Measurements from ENCODE around the gene PCBP1.
"Not testable (repeated sequence)": the region's sequence is repeated elsewhere in the genome, so short reads cannot be mapped to it uniquely, and the experiment has no call there.

PCBP1 gene

DNA sequence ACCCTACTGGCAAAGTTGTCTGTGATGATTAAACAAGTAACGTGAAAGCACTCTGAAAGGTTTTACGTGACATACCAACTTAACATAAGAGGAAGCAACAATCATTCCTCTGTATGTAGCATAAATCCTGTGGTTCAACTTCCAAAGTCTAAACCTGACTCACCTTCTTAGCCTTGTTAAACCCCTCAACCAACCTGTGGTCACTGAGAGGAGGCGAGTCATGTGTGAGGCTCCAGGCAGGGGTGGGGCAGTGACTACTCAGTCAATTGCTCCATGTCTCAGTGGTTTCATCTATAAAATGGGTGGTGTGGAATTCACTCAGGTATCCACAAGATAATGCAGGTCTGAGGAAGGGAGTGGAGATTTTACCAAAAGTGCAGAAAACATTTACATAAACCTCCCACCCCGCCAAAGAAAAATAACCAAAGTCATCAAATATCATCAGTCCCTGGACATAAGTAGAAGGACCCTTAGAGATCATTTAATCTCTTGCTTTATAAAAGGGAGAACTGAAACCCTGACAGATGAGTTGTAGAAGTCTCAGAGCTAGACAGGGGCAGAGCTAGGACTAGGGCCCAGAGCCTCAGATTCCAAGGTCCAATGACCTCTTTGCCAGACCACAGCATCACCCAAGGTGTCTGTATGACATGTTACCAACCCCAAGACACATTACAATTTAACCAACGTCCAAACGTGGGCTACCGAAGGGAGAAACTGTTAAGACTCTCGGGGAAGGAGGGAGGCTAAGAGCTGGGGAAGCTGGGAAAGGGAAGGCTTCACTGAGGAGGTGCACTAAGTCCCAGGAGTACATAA lies 3.7 kb upstream of the PCBP1 start:
- no peak for DNase-seq

DNA sequence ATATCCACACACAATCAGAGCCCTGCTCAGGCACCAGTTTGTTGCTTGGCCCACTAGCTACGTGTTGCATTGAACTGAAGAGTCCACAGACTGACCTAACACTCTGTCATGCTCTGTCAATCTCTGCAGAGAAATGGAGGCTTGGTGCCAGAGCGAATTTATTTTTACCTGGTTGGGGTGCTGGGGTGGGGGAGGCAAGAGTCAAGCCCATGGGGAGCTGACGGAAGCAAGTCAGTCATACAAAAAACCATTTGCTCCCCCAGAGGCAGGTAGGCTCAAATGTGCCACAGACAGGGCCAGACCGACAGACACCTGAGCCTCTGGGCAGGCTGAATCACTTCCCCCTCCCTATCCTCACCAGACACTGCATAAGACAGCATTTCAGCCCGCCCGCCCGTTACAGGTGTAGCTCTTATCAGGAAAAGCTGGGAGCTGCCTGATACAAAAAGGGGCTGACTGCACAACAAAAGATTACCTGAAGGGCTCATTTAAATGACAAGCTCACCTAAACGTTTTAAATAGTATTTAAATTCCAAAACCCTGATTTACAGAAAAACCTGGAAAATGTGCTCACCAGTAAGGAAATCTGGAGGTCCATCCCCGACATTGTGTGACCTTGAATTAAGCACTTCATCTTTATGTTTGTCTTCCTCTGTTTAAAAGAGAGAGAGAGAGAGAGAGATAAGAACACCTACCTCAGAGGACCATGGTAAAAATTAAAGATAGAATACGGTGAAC lies 2.1 kb upstream of the PCBP1 start:
- DNase-seq = no peak

GRCh38 chr2:70085711-70086277 lies 1.5 kb upstream of the PCBP1 start:
- DNase-seq = no peak

- peak; percentile 79 for DNase-seq
Observed at GRCh38 chr2:70086278-70086837, 919 bp upstream of the PCBP1 start.

DNA sequence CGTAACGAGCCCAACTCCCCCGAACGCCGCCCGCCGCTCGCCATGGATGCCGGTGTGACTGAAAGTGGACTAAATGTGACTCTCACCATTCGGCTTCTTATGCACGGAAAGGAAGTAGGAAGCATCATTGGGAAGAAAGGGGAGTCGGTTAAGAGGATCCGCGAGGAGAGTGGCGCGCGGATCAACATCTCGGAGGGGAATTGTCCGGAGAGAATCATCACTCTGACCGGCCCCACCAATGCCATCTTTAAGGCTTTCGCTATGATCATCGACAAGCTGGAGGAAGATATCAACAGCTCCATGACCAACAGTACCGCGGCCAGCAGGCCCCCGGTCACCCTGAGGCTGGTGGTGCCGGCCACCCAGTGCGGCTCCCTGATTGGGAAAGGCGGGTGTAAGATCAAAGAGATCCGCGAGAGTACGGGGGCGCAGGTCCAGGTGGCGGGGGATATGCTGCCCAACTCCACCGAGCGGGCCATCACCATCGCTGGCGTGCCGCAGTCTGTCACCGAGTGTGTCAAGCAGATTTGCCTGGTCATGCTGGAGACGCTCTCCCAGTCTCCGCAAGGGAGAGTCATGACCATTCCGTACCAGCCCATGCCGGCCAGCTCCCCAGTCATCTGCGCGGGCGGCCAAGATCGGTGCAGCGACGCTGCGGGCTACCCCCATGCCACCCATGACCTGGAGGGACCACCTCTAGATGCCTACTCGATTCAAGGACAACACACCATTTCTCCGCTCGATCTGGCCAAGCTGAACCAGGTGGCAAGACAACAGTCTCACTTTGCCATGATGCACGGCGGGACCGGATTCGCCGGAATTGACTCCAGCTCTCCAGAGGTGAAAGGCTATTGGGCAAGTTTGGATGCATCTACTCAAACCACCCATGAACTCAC lies 673 bp downstream of the PCBP1 start:
- DNase-seq = no peak

GRCh38 chr2:70088598-70089219 lies 1.4 kb downstream of the PCBP1 start:
- no peak for DNase-seq

- no peak for DNase-seq
Observed at GRCh38 chr2:70089220-70089982, 2.1 kb downstream of the PCBP1 start.

DNA sequence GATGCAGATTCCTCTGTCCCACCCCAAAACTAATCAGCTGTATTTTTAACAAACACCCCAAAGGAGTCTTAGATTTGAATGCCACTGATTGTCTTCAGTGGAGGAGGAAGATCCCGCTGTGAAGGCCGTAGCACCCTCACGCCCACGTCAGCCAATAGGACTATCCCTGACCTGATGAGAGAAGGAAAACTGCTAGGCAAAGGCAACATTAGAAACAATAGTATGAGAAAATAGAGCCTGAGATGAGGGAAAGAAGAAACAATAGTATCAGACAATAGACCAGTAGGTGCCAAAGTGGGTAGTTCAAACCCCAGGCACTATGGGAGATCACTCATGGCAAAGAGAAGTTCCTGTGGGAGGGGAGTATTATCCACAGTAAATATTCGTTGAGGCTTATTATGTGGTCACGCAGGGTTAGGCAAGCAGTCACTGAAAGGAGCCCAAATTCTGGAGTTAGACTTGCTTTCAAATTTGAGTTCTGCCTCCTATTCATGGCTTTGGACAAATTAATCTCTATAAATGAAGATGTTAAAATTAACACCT lies 2.8 kb downstream of the PCBP1 start:
- no peak for DNase-seq

DNA sequence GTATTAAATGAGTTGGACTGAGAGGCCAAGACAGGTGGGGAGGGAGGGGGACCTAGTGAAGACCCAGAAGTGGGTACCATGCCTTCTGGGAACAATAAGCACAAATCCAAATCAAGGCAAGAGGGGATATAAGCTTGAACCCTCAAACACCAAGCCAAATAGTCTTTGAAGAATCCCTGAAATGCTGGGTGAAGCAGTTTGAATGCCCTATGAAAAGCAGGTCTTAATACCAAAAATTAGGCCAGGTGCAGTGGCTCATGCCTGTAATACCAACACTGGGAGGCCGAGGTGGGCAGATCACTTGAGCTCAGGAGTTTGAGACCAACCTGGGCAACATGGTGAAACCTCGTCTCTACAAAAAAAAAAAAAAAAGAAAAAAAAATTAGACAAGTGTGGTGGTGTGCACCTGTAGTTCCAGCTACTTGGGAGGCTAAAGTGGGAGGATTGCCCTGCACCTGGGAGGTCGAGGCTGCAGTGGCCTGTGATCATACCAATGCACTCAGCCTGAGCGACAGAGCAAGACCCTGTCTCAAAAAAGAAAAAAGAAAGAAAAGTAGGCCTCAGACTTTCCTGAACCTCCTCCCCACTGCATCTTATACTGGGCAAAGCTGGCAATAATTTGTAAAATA lies 3.5 kb downstream of the PCBP1 start:
- no peak for DNase-seq

- no peak for DNase-seq
Observed at GRCh38 chr2:70091364-70091763, 4.1 kb downstream of the PCBP1 start.

- no peak for DNase-seq
Observed at GRCh38 chr2:70091816-70092215, 4.5 kb downstream of the PCBP1 start.

- DNase-seq = not testable (repeated sequence)
Observed at GRCh38 chr2:70092576-70093243, 5.4 kb downstream of the PCBP1 start.

- no peak for DNase-seq
Observed at GRCh38 chr2:70094171-70094977, 7.1 kb downstream of the PCBP1 start.

DNA sequence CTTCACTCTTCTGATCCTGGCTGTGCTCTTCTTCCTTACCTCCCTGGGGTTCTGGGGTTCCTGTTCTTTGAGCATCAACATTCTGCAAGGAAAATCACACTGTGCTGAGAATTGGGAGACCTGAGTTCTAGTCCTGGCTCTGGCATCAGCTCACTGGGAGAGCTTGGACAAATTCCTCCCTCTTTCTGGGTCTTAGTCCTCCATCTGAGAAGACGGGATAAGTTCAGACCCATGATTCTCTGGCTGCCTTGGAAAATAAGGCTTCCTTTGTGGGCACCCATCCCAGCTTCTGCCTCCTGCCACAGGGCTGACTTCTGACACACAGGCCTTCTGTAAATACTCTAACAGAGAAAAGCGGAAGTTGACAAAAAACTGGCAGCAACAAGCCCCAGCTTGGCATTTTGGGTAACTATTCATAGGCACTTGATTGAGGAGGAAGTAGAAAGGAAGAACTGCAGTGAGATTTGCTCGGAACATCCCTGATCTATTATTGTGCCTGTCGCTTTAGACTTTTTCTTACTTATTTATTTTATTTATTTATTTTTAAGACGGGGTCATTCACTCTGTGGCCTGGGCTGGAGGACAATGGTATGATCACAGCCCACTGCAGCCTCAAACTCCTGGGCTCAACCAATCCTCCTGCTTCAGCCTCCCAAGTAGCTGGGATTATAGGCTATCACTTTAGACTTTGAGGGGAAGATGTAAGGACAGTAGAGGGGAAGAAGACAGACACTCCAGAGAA lies 7.9 kb downstream of the PCBP1 start:
- no peak for DNase-seq

- DNase-seq = no peak
Observed at GRCh38 chr2:70095720-70096670, 8.7 kb downstream of the PCBP1 start.

- no peak for DNase-seq
Observed at GRCh38 chr2:70098032-70098431, 10.8 kb downstream of the PCBP1 start.

GRCh38 chr2:70099270-70099669 lies 12.0 kb downstream of the PCBP1 start:
- DNase-seq = no peak
